ENCODE results near the gene ITPR1.
"Not testable (repeated sequence)": the region's sequence is repeated elsewhere in the genome, so short reads cannot be mapped to it uniquely, and the experiment has no call there.

Gene ITPR1

DNA sequence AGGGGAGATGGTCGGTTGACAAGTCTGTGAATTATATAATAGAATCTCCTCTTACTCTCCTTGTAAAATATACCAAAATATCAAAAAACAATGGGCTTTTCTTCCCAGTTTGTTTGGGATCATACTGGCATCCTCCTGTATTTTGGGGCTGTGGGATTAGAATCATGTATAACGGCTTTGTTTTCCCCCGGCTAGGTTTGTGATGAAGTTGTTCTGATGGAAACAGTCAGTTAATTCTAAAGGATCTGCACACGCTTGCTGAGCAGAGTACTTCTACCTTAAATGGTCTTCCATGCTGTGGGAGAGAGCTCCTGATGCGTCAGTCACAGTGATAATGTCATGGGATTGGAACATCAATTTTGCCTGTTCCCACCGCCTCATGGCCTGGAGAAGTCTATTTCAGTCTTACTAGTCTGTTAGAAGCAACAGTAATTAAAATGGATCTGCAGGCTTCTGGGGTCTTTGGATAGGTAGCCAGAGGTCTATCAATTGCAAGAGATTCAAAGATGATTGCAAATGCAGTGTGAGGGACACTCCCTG lies 81.3 kb downstream of the ITPR1 start:
- no peak for DNase-seq

DNA sequence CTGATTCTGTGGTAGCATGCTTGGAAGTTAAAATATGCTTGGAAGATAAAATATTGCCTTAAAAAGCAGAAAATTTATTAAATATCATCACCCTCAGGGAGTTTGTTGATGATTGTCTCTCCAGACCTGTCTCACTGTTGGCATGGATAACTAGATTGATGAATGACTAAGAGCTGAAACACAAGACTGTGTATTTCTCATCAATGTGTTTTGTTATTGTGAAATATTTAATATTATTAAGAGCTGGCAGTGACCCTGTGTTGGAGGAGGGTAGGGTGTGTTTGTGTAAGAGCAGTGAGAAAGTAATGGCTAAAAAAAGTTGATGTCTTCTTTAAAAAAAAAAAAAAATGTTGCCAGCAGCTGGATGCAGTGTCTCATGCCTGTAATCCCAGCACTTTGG lies 82.2 kb downstream of the ITPR1 start:
- DNase-seq = no peak

GRCh38 chr3:4577721-4578120 lies 84.6 kb downstream of the ITPR1 start:
- no peak for DNase-seq

DNA sequence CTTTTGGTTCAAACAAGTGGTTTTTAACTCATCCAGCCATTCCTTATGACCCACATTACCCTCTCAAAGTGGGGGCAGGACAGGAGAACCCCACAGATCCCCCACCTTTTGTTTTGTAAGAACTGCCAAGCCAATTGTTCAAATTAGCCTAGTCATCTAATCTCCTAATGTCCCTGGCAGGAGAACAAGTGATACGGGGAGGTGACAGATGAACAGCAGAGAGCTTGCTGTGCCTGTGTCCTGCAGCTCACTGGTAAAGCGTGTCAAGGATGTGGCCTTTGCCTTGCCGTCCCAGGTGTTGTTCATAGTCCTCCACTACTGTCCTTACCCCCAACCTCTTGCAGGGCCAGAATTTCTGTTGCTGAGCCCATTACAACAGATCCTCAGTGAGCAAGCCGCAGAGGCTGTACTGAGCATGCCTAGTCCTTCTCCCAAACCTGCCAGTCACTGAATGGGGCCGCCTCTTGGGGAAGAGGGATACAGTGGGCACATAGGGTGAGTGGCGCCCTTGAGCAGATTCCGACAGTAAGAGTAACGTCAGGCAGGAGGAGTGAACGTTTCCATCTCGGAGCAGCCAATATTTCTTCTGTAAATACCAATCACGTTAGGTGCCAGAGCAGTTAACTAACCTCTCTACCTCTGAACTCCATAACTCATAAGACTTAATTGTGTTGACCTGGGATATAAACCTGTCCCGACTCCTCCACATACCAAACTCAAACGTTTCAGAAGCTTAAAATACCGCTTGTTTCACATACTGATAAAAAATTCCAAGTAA lies 87.4 kb downstream of the ITPR1 start:
- DNase-seq = no peak

GRCh38 chr3:4581124-4581424 lies 87.9 kb downstream of the ITPR1 start:
- DNase-seq = no peak

GRCh38 chr3:4581498-4581897 lies 88.3 kb downstream of the ITPR1 start:
- DNase-seq = no peak

DNA sequence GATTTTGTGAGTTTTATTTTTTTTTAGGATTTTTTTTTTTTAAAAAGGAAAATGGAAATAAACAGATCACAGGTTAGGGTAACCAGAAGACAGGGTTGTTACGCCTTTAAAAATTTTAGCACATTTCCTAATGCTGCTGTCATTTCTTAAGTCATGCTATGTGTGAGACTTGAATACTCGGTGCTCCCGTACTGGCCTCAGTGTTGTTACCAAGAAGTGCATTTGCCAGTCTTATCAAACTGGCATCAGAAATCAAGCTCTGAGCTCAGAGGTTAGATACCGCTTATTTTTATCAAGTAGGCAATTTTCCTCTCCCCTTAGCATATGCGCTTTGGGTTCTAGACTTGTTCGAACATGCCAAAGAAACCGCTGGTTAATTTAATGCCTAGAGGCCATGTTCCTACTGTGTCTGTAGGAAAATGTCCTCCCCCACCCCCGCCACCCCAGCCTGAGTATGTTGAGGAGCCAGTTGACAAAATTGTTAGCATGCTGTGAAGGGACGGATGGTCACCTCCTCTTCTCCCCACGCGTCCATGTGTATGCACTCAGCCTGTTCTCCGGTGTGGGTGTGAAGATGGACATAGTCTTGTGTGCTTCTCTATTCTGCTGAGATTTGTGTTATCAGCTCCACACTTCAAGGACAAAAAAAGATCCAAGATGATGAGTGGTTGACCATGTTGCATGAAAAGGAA lies 88.9 kb downstream of the ITPR1 start:
- no peak for DNase-seq

DNA sequence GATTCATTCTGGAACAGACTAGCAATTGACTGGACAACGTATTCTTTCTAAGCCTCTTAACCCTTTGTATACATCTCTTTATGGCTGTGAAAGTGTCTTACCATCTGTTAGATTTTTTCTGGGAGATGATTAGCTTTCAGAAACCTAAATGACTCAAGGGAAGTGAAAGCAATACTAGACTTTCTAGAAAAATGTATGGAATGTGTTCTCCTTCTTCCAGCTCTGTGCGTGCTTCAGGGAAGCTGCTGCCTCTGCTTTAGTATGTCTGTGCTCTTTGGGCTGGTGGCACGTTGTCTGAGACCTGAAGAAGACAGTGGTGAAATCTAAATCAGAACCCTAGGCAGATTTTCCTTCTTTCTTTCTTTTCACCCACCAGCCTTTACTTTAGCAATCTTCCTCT lies 89.5 kb downstream of the ITPR1 start:
- no peak for DNase-seq

GRCh38 chr3:4583416-4583815 lies 90.3 kb downstream of the ITPR1 start:
- DNase-seq = no peak

DNA sequence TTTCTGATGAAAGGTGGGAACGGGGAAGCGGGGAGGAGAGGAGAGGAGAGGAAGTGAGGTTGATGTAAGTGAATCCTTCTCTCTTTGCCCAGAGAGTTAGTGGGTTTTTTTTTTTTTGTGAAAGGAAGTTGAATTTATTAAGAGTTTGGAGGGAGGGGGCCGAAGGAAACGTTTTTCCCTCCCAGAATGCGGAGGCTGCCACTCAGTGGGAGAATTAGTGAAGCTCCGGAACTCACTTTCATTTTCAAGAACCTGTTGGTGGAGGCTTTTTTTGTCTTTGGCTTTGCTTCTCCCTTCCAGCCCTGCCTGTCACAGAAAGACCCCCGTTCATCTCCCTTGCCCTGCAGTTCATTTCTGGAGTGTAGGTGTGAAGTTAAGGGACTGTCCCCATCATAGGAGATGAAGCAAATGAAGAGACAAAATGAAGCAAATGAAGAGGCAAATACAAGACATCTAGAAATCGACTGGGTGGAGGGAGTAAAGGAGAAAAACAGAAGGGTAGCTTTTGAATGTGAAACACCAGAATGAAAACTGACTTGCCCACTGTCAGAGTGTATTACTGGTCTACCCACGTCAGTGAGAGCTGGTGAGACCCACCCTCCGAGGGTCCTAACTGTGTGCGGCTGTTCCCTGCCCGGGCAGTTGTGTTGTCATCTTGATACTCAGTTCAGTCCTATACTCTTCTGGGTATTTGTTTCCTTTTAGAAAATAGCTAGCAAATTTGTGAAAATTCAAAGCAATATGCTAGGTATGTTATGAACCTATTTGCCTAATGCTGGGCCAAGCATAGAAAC lies 91.5 kb downstream of the ITPR1 start:
- peak in 1 of 2 experiments; percentile 11 for DNase-seq

- DNase-seq = no peak
These were observed 93.2 kb downstream of the ITPR1 start for GRCh38 chr3:4586381-4586780.

DNA sequence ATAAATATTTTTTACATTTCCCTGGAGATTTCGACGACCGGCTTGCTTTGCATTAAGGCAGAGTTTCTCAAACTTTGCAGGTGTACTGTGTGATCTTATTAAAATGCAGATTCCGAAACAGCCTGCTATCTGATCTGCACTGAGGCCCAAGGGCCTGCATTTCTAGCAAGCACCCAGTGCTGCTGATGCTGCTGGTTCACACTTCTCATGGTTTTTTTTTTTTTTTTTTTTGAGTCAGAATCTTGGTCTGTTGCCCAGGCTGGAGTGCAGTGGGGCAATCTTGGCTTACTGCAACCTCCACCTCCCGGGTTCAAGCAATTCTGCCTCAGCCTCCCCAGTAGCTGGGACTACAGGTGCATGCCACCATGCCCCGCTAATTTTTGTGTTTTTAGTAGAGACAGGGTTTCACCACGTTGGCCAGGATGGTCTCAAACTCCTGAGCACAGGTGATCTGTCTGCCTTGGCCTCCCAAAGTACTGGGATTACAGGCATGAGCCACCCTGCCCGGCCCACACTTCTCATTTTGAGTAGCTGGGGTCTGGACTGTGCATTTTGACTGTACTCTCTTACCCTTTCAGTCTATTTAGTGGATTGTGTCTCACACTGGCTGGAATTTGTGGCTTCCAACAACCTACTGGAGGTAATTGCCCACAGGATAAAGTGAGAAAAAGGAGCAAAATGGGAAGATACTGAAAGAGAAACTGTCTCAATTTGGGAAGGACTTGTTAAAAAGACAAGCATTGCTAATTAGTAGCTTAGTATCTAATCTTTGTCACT lies 94.1 kb downstream of the ITPR1 start:
- DNase-seq = no peak

- no peak for DNase-seq
These were observed 94.6 kb downstream of the ITPR1 start for GRCh38 chr3:4587838-4588105.

DNA sequence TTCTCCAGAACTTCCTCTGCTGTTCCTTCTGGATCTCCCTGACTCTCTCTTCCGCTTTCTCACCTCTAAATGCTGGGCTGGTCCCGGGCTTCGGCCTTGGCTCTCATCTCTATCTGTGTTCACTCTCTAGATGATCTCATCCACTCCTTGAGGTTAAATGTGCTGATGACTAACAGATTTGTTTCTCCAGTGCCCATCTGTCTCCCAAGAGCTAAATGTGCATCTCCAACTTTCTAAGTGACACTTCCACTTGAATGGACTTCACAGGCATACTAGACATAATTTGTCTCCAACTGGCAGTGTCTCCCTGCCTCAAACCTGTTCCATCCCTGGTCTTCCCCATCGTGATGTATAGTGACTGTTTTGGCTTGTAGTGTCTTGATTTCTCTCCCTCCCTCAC lies 95.3 kb downstream of the ITPR1 start:
- no peak for DNase-seq

DNA sequence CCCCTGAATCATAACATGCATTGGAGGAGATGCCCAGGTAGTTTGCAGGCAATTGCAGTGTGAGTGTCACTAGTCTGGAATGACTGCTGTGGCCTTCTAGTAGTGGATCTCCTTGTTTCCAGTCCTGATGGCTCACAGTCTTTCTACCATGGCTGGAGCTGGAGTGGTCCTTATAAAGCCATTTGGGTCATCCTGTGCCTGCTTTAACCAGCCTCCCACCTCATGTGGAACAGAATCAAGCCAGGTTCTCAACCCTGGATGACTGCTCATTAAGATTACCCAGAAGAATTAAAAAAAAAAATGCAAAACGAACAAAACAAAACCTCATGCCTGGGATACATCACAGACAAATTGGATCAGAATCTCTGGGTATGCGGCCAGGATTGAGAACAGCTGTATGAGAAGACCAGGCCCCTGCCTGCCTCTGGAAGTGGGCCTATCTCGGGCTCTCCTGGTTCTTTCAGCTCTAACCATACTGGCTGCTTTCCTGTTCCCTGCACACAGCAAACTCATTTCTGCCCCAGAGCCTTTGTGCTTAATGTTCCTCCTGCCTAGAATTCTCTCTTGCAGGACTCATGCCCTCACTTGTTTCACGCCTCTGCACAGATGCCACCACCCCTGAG lies 96.4 kb downstream of the ITPR1 start:
- no peak for DNase-seq

DNA sequence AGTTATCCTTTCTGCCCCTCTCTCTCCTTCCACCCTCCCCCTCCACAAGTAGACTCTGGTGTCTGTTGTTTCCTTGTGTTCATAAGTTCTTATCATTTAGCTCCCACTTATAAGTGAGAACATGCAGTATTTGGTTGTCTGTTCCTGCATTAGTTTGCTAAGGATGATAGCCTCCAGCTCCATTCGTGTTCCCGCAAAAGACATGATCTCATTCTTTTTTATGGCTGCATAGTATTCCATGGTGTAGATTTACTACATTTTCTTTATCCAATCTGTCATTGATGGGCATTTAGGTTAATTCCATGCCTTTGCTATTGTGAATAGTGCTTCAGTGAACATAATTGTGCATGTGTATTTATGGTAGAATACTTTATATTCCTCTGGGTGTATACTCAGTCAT lies 97.7 kb downstream of the ITPR1 start:
- not testable (repeated sequence) for DNase-seq

- no peak for DNase-seq
These were observed 98.5 kb downstream of the ITPR1 start for GRCh38 chr3:4591669-4592068.

DNA sequence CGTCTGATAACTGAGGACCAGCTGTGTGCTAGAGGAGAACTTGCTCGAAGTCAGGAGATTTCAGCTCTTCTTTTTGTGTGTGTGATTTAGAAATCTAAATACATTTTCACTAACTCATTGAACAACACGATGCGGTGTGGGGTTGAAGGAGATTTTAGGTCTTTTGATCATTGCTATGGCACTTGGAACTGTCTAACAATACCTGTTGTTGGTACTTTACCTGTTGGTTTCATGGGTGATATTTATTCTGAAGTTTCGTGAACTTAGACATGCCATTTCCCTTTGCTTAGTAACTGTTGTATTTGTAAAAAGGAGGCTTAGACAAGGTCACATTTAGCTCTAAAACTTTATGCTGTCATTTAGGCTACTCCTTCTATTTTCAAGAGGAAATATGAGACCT lies 99.9 kb downstream of the ITPR1 start:
- no peak for DNase-seq

GRCh38 chr3:4595710-4596113 lies 102.6 kb downstream of the ITPR1 start:
- DNase-seq = no peak

- DNase-seq = no peak
These were observed 103.5 kb downstream of the ITPR1 start for GRCh38 chr3:4596612-4597011.

GRCh38 chr3:4597208-4597985 lies 104.2 kb downstream of the ITPR1 start:
- no peak for DNase-seq

DNA sequence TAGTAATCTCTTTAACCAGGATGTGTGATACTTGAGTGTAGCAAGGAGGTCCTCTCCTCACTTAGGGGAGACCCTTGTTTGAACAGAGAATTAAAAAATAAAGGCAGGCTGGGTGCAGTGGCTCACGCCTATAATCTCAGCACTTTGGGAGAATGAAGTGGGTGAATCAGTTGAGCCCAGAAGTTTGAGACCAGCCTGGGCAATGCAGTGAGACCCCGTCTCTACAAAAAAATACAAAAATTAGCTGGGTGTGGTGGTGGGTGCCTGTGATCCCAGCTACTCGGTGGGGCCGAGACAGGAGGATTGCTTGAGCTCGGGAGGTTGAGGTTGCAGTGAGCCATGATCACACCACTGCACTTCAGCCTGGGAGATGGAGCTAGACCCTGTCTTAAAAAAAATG lies 105.1 kb downstream of the ITPR1 start:
- not testable (repeated sequence) for DNase-seq
